T-helper 2 cell (primary cell): ENCODE measurements around the gene GDF10.
A peak's percentile ranks its signal among the peaks of the same experiment; 100 is the strongest.

Source experiments
- DNase-seq, 5 experiments: peaks; one replicate each; pipeline versions ENCODE4 v3.0.0 to v3.0.0-alpha.2; 2012 to 2022
- total RNA-seq, 2 donors: gene quantifications; one replicate each; lab custom pipeline; 2026; lab: John Stamatoyannopoulos, UW

GDF10 gene, protein sequence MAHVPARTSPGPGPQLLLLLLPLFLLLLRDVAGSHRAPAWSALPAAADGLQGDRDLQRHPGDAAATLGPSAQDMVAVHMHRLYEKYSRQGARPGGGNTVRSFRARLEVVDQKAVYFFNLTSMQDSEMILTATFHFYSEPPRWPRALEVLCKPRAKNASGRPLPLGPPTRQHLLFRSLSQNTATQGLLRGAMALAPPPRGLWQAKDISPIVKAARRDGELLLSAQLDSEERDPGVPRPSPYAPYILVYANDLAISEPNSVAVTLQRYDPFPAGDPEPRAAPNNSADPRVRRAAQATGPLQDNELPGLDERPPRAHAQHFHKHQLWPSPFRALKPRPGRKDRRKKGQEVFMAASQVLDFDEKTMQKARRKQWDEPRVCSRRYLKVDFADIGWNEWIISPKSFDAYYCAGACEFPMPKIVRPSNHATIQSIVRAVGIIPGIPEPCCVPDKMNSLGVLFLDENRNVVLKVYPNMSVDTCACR
- 0 to 0.27 reads per million in 2 donors for total RNA-seq

- no peak for DNase-seq
Observed at GRCh38 chr10:47299611-47300428, at the start of gene GDF10. GDF10 (plus strand) TSS chr10:47300197; CDS start chr10:47300652, 455 bp downstream.

DNA sequence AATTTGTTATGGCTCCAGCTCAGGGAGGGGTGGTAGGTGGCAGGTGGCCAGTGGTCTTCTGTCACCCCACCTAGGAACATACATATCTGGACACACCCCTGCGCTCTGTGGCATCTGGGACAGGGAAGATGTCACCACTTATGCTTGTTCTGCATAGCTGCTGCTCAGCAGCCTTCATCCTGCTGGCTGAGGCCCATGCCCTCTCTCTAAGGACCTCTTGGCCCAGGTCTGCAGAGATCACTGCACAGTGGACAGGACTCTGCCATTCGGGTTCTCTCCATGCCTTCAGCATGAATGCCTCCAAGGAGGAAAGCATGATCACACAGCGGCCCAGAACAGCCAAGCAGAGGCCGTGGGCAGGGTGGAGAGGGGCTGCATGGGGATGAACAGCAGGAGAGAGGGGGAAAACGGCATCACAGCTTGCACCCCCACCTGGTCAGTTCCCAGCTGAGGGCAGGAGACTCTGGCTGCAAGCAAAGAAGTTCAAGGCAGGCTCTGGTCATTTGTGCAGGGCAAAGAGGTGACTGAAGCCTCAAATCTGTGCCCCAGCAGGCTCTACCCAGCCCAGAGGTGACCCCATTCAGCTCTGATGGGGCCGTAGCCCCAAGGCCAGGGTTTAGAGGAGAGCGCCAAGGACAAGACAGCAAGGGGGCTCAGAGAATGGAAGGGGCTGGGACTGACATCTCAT is 47.8 kb upstream of the GDF10 start:
- no peak for DNase-seq

GRCh38 chr10:47253030-47253637 is 46.9 kb upstream of the GDF10 start:
- no peak for DNase-seq

DNA sequence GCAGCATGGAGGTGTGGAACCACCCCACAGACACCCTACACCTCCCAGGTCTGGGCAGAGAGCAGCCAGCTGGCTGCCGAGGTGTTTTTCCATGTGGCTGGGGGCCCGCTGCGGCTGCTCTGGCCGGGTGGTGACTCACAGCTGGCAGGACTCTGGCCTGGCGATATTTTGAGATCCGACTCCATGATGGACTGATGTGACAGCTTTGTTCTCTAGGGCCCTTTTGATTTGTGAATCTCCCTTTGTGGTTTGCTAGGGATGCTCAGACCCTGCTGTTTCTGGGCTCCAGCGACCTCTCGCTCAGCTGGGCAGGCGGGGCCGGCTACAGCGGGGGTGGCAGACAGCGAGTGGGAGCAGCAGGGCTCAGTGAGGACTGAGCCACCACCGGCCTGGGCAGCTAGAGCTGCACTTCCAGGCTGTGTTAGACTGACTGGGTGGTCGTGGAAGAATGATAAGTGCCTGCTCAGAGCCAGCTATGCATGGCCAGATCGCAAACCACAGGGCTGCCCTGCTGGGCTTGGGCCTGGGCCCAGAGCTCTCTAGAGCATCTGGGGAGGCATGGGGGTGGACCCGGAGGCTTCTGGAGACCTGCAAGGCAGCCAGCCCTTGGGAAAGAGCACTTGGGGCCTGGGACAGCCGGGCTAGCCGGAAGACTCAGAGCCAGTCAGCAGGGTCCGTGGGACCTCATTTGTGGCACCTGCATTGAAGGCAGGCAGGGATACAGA is 46.2 kb upstream of the GDF10 start:
- DNase-seq, result no peak

- no peak for DNase-seq
Observed at GRCh38 chr10:47254611-47255010, 45.4 kb upstream of the GDF10 start.

DNA sequence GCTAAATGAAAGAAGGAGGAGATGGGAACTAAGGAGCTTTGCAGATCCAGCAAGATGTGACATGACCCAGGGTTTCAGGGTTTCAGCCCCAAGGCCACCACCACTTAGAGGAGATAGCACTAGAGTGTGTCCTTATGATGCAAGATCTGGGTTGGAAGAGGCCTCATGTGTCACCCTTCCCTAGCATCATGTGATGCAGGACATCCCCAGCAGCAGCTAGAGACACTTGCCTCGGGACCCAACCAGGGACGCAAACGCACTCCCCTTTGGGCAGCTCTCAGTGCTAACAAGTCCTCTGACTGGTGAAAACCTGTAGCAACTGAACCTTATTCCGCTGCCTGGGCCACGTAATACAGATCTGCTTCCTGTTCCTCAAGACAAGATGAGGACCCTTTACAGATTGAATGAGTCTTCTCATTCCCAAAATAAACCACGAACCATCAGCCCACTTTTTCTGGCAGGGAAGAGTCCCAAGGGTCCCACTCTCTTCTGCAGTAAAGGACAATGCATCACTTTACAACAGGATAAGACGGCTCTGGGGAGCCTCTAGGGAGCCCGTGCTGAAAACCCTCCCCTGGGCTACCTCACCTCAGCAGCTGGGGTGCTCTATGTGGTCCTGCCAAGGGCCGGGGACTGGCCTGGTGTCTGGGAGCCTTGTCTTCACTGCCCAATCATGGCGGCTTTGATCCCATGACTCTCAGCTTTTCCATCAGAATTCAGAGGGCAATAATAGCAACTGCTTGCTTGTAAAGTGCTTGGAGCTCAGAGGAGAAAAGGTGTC is 44.8 kb upstream of the GDF10 start:
- DNase-seq, result no peak

DNA sequence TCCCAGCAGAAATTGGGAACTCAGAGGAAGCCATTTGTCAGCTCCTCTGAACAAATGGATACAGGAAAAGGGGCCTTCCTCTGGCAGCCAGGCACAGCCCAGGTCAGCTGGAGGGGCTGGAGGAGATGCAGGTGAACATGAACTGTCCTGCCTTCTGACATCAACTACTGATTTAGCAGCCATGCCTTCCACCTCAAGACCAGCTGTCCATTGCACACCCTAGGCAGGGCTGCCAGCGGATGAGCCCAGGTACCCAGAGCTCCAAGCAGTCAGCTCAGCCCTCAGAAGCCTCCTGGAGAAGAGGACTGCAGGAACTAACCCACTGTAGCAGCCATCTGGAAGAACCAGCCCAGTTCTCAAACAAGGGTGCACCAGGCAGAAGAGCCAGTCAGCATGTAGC is 44.1 kb upstream of the GDF10 start:
- DNase-seq, result no peak

DNA sequence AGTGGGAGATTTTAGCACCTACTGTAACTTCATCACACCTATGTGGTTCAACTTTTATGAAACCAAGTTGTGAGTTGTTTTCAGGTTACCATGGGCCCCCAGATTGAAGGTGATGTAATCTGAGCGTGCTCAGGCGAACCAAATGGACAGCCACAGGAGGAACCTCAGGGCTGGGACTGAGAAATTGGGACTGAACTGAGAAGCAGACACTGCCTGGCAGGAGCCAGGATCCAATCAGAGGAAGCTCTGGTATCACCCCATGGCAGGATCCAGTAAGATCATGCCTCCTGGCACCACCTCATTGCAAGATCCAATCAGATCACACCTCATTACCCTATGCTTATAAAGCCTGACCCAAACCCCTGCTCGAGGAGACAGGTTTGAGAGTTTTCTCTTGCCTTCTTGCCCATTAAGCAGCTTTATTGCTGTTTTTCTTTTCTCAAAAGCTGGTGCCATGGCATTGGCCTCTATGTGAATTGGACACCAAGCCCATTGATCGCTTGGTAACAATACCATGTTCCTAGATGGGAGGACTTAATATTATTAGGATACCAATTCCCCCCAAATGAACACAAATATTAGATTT is 43.2 kb upstream of the GDF10 start:
- DNase-seq, result peak in 1 of 5 experiments; percentile 22

- peak in 2 of 5 experiments; percentile 26 to 76 for DNase-seq
Observed at GRCh38 chr10:47257396-47258120, 42.4 kb upstream of the GDF10 start.

- DNase-seq, result no peak
Observed at GRCh38 chr10:47258921-47259320, 41.1 kb upstream of the GDF10 start.

DNA sequence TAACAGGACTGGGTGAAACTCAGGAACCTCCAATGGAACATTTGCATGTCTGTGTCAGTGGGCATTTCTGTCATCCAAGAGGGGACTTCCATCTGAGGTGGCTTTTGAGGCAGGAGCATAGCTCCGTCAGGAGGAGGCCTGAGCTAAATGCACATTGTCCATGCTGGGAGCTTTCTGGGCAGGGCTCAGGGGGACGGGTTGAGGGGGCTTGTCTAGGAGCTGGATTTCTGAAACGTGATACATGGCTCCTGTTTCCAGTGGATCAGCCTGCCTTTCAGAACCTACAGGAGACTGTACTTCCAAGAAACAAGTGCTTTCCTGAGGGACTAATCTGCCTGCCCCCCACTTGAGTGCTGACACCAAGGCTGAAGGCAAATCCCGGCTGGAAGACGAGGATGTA is 40.5 kb upstream of the GDF10 start:
- no peak for DNase-seq

DNA sequence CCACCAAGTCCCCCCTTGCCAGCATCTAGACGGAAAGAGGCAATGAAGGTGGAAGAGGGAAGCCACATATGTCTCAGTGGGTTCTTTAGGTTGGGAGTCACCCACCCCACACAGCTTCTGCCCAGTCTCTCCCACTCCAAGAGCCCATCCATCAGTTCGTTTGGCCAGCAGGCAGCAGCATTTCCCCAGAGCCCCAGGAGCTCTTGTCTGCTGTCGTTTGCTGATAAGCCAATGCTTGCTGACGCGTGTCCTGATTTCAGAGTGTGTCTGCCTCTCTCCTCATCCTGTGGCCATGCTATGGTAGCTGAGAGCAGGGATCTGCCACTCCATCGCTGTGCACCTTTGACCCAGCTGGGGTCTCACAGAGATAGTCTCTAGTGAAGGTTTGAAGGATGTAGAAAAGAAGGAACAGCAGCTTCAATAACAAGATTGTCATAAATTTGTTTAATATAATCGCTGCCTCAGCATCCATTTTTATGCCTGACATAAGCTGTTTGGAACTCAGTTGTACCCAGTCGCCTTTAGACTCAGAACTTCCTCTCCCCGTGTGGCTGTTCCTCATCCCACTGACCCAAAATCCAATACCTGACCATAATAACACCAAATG is 39.4 kb upstream of the GDF10 start:
- peak in 1 of 5 experiments; percentile 36 for DNase-seq

DNA sequence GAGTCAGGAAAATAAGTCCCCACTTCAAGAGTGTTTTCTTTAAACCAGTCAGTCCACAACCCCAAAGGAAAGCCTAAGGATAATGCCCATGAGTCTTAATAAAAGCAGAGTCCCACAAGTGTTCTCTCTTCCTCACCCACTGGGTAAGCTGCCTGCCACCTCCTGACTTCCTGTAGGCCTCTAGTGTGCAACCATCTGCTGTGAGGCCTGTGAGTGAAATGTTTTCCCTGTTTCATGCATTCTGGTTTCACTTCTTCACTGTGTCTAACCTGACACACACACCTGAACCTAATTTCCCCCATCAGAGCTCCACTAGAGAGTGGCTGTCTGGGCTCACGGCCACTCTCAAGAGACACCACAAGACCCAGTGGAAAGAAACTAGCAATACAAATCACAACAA is 38.9 kb upstream of the GDF10 start:
- peak in 2 of 5 experiments; percentile 14 to 78 for DNase-seq

- no peak for DNase-seq
Observed at GRCh38 chr10:47261556-47261955, 38.4 kb upstream of the GDF10 start.

DNA sequence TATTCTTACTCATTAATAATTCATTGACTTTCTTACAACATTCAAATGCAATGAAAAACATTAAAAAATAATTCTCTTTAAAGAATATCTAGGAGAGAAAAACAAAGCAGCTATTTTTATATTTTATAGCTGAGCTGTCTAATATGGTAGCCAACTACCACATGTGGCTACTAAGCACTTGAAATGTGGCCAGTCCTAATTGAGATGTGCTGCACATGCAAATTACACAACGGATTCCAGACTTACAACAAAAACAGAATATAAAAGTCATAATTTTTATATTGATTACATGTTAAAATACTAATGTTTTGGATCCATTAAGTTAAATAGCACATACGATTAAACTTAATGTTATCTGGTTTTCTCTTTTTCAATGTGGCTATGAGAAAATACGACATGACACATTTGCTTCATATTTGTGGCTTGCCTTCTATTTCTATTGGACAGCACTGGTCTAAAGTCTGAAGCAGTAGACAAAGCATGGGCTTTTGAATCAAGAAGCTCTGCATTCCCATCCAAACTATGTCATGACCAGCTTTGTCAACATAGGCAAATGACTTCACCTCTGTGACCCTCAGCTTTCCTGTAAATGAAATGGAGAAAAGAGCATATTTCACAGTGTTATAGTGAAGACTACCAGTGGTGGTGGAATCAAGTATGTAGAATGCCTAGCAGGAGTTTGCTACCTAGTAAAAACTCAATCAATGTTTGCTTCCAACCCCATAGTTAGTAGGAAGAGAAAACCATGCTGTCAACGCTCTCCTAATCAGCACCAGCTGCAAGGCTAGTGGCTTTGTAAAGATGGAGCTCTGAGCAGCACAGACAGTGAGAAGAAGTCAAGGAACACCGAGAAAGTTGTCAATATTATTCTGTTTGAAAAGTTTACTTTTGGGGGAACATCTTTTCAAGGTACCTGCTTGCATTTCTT is 37.1 kb upstream of the GDF10 start:
- DNase-seq, result no peak

DNA sequence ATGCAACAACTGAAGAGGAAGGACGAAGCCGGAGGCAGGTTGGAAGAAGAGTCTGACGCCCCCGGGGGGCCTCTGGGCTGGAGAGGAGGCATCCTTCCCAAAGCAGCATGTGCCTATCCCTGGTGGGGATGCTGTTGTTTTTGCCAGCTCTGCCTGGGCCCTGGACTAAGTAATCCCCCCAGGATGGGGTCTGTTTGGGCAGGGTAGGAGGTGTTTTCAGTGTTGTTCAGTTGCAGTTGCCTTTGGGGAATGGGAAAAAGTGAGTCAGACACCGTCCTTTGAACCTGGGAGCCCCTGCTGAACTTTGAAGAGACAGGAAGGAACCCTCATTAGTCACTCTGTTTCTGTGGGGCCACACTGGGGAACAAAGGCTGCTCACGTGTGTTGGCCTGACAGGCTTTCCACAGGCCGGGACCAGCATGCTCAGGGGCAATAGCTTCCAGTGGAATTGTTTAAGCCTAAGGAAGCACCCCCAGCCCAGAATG is 35.2 kb upstream of the GDF10 start:
- DNase-seq, result peak in 1 of 5 experiments; percentile 22

DNA sequence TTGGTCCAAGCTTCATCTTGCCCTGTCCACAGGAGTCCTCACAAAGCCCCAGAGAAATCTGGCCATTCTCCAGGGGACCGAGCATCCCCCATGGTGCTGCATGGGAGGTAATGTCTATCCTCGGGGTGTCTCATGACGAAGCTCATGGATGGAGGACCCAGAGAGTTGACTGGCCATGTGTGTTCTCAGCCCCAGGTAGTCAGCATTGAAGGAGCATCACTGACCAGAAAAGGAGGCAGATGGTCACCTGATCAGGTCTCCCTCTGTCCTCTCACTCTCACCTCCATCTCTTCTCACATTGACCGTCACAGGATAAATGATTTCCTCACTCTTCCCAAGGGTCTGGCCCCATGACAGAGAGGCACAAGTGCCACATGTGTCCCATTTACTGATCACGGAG is 33.4 kb upstream of the GDF10 start:
- no peak for DNase-seq

DNA sequence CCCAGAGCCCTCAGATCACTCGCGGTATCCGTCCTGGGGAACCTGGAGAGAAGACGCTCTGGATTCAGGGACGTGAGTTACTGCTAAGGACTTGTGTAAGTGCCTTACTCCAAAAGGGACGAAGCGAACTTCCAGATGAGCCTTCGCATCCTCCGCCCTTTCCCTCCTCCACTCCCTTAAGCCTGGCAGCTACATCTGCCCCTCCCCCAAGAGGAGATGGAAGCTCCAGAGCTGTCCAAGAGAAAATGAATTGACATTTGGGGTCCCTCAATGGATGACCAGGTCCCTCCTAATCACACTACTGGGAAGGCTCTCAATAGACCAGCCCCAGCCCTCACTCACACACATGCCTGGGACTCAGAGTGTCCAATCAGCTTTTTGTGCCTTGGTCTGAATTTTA is 31.3 kb upstream of the GDF10 start:
- DNase-seq, result no peak
